CD14-positive monocyte (primary cell): Measurements from ENCODE around the gene CNOT1. TPM values are rescaled to one million over a fixed set of nuclear protein-coding genes. Genes with fewer than 3 reads are reported as not detected.

Experiments
- DNase-seq, 3 donors: peaks; one replicate each; pipeline ENCODE4 v3.0.0-alpha.2; 2011 to 2022
- H2AFZ ChIP-seq: 2 replicates; pipeline ENCODE4 v1.6.0; 2012; ENCODE audit warnings: mild to moderate bottlenecking, low read depth, low read length, inconsistent platforms; ENCODE audit not compliant: insufficient read depth, poor library complexity, severe bottlenecking
- H3K27ac ChIP-seq, 2 donors: 1 replicate in 1 of 2; 2 replicates in 1 of 2; pipeline ENCODE4 v1.5.1; 2012 to 2013; ENCODE audit warnings: low read length in 2 of 2, control low read depth in 1 of 2, inconsistent platforms in 1 of 2, low read depth in 1 of 2, mild to moderate bottlenecking in 1 of 2
- H3K27me3 ChIP-seq, 2 donors: one replicate each; pipeline versions ENCODE4 v1.6.0 to v1.6.1; 2011 to 2013; ENCODE audit warnings: low read length in 2 of 2; ENCODE audit not compliant: control insufficient read depth in 2 of 2, insufficient read depth in 2 of 2
- H3K36me3 ChIP-seq, 2 donors: replicated peaks in 1 of 2; 1 replicate in 1 of 2; 2 replicates in 1 of 2; pipeline versions ENCODE4 v1.5.1 to v1.6.1; 2012 to 2013; ENCODE audit warnings: low read length in 2 of 2, control low read depth in 1 of 2, inconsistent platforms in 1 of 2, mild to moderate bottlenecking in 1 of 2; ENCODE audit not compliant: insufficient read depth in 2 of 2, control insufficient read depth in 1 of 2
- H3K4me1 ChIP-seq, 2 donors: 1 replicate in 1 of 2; 2 replicates in 1 of 2; pipeline versions ENCODE4 v1.5.1 to v1.6.1; 2012 to 2013; ENCODE audit warnings: low read length in 2 of 2, control low read depth in 1 of 2, inconsistent platforms in 1 of 2, mild to moderate bottlenecking in 1 of 2, moderate library complexity in 1 of 2; ENCODE audit not compliant: insufficient read depth in 2 of 2, control insufficient read depth in 1 of 2
- H3K4me2 ChIP-seq: replicated peaks from 2 replicates; pipeline ENCODE3; 2012; ENCODE audit warnings: low read length, moderate library complexity, mild to moderate bottlenecking; ENCODE audit not compliant: poor library complexity, severe bottlenecking; ENCODE audit errors: extremely low read depth
- H3K4me3 ChIP-seq, 3 experiments: fragments of 200-600 bp in 1 of 3; sonication (generic) in 1 of 3; replicated peaks in 1 of 3; 1 replicate in 2 of 3; 2 replicates in 1 of 3; pipeline ENCODE4 v1.5.1; 2011 to 2013; ENCODE audit warnings: low read length in 3 of 3, mild to moderate bottlenecking in 3 of 3, control low read depth in 2 of 3, low read depth in 2 of 3, inconsistent platforms in 1 of 3, moderate library complexity in 1 of 3
- H3K79me2 ChIP-seq: 2 replicates; pipeline ENCODE4 v1.6.0; 2012; ENCODE audit warnings: mild to moderate bottlenecking, control low read depth, inconsistent platforms, low read length, moderate library complexity; ENCODE audit not compliant: insufficient read depth
- H3K9ac ChIP-seq: 2 replicates; pipeline ENCODE4 v1.6.0; 2017; ENCODE audit warnings: low read length, mild to moderate bottlenecking; ENCODE audit not compliant: insufficient read depth, poor library complexity, severe bottlenecking
- H3K9me3 ChIP-seq, 2 donors: replicated peaks in 1 of 2; 1 replicate in 1 of 2; 2 replicates in 1 of 2; pipeline versions ENCODE4 v1.5.1 to v1.6.1; 2012 to 2013; ENCODE audit warnings: low read length in 2 of 2, control low read depth in 1 of 2; ENCODE audit not compliant: control insufficient read depth in 1 of 2, insufficient read depth in 1 of 2
- H4K20me1 ChIP-seq: 2 replicates; pipeline ENCODE4 v1.6.0; 2012; ENCODE audit warnings: mild to moderate bottlenecking, low read length, control low read depth, moderate library complexity; ENCODE audit not compliant: insufficient read depth
- H3K27ac Mint-ChIP-seq, 7 donors: one replicate each; pipeline ENCODE4 v1.8.0; 2020; ENCODE audit warnings: mild to moderate bottlenecking in 7 of 7, mixed read lengths in 7 of 7, moderate library complexity in 6 of 7, inconsistent platforms in 2 of 7
- H3K27me3 Mint-ChIP-seq, 3 donors: one replicate each; pipeline ENCODE4 v1.8.0; 2021 to 2022; ENCODE audit warnings: low read depth in 3 of 3, mild to moderate bottlenecking in 3 of 3, mixed read lengths in 3 of 3, moderate library complexity in 3 of 3, inconsistent platforms in 1 of 3
- H3K36me3 Mint-ChIP-seq, 2 donors: one replicate each; pipeline ENCODE4 v1.8.0; 2020; ENCODE audit warnings: mixed read lengths in 2 of 2, inconsistent platforms in 1 of 2, mild to moderate bottlenecking in 1 of 2
- H3K4me1 Mint-ChIP-seq: one replicate; pipeline ENCODE4 v1.8.0; 2020; ENCODE audit warnings: mild to moderate bottlenecking, mixed read lengths
- H3K4me3 Mint-ChIP-seq, 2 donors: one replicate each; pipeline ENCODE4 v1.8.0; 2020; ENCODE audit warnings: mild to moderate bottlenecking in 2 of 2, mixed read lengths in 2 of 2, moderate library complexity in 1 of 2
- H3K9me3 Mint-ChIP-seq, 7 donors: one replicate each; pipeline ENCODE4 v1.8.0; 2020 to 2022; ENCODE audit warnings: mixed read lengths in 7 of 7, mild to moderate bottlenecking in 6 of 7, moderate library complexity in 6 of 7, inconsistent platforms in 2 of 7
- WGBS: methylation state at CpG from one replicate; pipeline ENCODE4 v1.1.5; 2013; ENCODE audit warnings: missing lambda C conversion rate; ENCODE audit not compliant: insufficient coverage; 5-methylcytosine and 5-hydroxymethylcytosine counted together
- intact Hi-C, 2 donors: fragments of 100-400 bp; cut with micrococcal nuclease; formaldehyde crosslinking; loops; one replicate each; pipeline versions ENCODE4 v1.15.0 to v1.15.1; 2023
- polyA plus RNA-seq, 3 donors: library from polyadenylated mRNA; depleted of rRNA in 1 of 3; unstranded in 2 of 3; stranded (reverse) in 1 of 3; fragments of 300-500 nt in 2 of 3; fragments of >200 nt in 1 of 3; fragmentation: Illumina TruSeq in 2 of 3; gene quantifications; 1 replicate in 2 of 3; 2 replicates in 1 of 3; pipeline ENCODE4 v1.2.3, GENCODE V29; 2012 to 2021
- TF ChIP-seq, protein P1 (sequence below): fragments of 200-600 bp; IDR thresholded peaks from one replicate; pipeline ENCODE4 v1.8.0; 2022; ENCODE audit warnings: antibody characterized with exemption, mild to moderate bottlenecking

Gene CNOT1
- polyA plus RNA-seq, 3 donors, result 50.8 to 182 (median 60.8) TPM

DNA sequence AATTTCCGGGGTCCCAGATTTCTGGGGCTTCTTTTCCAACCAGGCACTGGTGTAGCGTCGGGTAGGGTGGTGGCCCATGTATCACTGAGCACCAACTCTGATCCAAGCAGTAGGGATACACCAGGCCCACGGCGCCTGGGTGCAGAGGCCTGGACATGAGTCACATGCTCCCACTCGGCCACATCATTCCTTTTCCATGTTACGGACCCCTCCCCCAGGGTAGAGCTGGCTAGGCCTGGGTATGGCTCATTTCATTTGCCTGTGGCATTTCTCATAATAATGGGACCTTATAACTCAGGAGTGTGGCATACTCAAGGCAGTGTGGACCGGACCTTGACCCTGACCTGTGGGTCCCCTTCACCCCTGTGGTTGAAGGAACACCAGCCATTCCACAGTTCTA, 147.7 kb downstream of the CNOT1 start:
- H3K36me3 Mint-ChIP-seq, result no peaks in the 10 kb centered on the region
- H3K9me3 Mint-ChIP-seq, result no peaks in the 10 kb centered on the region
- H3K27ac Mint-ChIP-seq, result no peak overlapping the region
- Histone ChIP-seq H4K20me1 (no peaks in the 10 kb centered on the region), H2AFZ (no peak overlapping the region), H3K27ac (no peak overlapping the region), H3K9me3 (no peaks in the 10 kb centered on the region), H3K9ac (no peak overlapping the region), H3K36me3 (no peaks in the 10 kb centered on the region), H3K4me3 (no peak overlapping the region), H3K79me2 (no peaks in the 10 kb centered on the region), H3K27me3 (no peaks in the 10 kb centered on the region), H3K4me2 (no peak overlapping the region), H3K4me1 (no peaks in the 10 kb centered on the region)
- no peaks in the 10 kb centered on the region for H3K4me1 Mint-ChIP-seq
- peaks cover 9 to 22% (median 22%) of the 10 kb centered on the region in 3 donors for H3K27me3 Mint-ChIP-seq
- no peak for DNase-seq
- intact Hi-C loops, result no loop called here
- TF ChIP-seq, protein P1, sequence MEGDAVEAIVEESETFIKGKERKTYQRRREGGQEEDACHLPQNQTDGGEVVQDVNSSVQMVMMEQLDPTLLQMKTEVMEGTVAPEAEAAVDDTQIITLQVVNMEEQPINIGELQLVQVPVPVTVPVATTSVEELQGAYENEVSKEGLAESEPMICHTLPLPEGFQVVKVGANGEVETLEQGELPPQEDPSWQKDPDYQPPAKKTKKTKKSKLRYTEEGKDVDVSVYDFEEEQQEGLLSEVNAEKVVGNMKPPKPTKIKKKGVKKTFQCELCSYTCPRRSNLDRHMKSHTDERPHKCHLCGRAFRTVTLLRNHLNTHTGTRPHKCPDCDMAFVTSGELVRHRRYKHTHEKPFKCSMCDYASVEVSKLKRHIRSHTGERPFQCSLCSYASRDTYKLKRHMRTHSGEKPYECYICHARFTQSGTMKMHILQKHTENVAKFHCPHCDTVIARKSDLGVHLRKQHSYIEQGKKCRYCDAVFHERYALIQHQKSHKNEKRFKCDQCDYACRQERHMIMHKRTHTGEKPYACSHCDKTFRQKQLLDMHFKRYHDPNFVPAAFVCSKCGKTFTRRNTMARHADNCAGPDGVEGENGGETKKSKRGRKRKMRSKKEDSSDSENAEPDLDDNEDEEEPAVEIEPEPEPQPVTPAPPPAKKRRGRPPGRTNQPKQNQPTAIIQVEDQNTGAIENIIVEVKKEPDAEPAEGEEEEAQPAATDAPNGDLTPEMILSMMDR, result no peak
- H3K4me3 Mint-ChIP-seq, result no peak overlapping the region
- WGBS, result 67% methylated on average over 3 of the region's 8 CpGs

DNA sequence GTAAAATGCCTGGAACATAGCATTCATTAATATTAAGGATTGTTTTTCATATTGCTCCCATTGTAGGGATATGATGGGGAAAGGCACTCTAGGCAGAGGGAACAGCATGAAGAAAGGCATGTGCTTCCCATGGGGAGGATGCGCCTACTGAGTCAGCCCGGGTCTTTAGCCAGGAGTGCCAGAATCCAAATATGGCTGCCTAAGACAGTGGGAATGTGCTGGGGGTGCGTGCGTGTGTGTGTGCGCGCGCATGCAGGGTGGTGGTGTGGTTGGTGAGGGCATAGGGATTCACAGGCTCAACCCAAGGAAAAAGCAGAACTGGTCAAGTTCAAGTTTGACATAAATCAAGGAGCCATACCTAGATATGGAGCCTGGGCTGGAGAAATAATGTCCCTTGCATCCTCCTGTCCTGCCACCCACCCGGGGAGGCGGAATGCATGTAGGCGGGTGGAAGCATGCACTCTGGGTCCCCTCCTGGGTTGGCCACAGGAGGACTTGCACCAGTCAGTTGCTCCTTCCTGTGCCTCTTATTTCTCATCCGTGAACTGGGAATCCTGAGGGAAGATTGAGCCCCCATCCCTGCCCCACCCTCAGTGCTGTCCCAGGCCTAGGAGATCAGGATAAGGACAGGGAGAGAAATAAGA, 148.3 kb downstream of the CNOT1 start:
- WGBS, result 100% methylated on average over 4 of the region's 11 CpGs
- H3K9ac ChIP-seq, result no peak overlapping the region
- Mint-ChIP-seq H3K27ac (peak overlapping the region in 1 of 7 donors; percentile 15), H3K9me3 (no peaks in the 10 kb centered on the region), H3K4me3 (no peak overlapping the region), H3K27me3 (peaks cover 8 to 23% (median 21%) of the 10 kb centered on the region in 3 donors), H3K4me1 (no peaks in the 10 kb centered on the region), H3K36me3 (no peaks in the 10 kb centered on the region)
- intact Hi-C loops, result no loop called here
- no peaks in the 10 kb centered on the region for H3K9me3 ChIP-seq
- H2AFZ ChIP-seq, result no peak overlapping the region
- DNase-seq, result no peak
- no peaks in the 10 kb centered on the region for H3K79me2 ChIP-seq
- H3K4me1 ChIP-seq, result no peaks in the 10 kb centered on the region
- H3K4me3 ChIP-seq, result no peak overlapping the region
- H3K4me2 ChIP-seq, result no peak overlapping the region
- no peaks in the 10 kb centered on the region for H4K20me1 ChIP-seq
- no peak overlapping the region for H3K27ac ChIP-seq
- TF ChIP-seq, protein P1, result no peak
- H3K27me3 ChIP-seq, result no peaks in the 10 kb centered on the region
- no peaks in the 10 kb centered on the region for H3K36me3 ChIP-seq
